HG03280 (cell line): Measurements from ENCODE around the gene TNS1.

Experiments used
- ATAC-seq: cut with Tn5 transposase; IDR thresholded peaks from one replicate; pipeline ENCODE4 v1.9.1; 2021; ENCODE audit warnings: mild to moderate bottlenecking, moderate library complexity; ENCODE audit not compliant: unreplicated experiment

Gene TNS1

DNA sequence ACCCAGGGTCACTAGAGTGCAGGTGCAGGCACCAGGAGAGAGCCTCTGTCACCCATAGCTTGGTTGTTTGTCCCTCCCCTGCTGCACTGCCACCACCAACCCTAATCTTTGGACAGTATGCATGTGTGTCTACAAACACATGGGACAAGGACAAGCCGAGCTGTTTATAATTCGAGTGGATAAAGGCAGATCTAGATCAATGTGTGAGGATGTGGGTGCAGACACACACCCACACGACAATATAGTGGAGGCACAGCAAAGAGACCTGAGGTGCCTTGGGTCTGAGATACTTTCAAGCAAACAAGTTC lies 199.2 kb downstream of the TNS1 start:
- ATAC-seq, result no peak

DNA sequence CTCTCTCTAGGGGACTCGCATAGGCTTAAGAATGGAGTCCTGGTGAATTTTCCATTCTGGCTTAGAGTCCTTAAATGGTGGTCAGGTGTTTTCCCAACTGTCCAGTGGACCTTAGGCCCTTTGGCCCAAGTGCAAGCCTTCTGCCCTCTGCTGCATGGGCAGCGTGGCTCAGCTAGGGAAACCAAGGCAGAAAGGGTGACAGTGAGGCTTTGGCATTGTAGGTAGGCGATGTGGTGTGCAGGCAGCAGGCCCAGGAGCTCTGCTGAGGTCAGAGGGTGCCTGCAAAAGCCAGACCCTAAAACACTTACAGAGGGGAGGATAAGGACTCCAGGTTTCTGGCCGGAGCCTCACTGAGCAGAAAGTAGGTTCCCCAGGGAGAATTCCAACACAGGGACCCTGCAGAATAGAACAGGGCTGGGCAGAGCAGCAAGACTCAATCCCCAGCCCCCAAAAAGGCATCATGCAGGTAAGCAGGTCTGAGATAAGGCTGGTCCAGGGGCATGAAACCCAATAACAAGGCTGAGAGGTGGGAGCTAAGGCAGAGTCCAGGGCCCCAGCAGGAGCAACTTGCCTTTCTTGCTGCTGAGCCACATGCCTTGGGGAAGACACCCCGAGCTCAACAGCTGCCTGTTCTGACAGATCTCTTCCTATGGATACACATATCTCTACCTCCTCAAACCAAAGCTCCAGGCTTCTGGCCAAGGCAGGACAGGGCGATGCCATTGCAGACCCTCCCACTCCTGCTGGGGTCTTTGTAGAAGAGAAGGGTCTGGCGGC lies 199.7 kb downstream of the TNS1 start:
- ATAC-seq, result no peak

DNA sequence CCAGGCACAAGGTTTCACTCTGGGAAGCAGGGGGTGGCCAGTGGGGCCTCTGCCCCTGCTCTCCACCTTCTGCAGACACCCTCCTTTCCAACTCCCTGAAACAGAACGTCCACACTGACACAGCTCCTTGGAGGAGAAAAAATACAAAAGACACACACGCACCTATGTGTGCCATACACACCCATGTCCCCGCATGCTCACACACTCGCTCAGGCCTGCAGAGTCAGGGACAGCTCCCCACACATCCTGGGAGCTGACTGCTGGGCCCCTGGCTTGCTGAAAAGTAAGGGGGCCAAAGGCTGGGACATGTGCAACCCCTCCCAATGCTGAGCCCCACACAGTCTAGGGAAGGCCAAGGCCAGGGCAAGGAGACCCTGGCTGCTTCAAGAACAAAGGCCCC lies 200.5 kb downstream of the TNS1 start:
- no peak for ATAC-seq

DNA sequence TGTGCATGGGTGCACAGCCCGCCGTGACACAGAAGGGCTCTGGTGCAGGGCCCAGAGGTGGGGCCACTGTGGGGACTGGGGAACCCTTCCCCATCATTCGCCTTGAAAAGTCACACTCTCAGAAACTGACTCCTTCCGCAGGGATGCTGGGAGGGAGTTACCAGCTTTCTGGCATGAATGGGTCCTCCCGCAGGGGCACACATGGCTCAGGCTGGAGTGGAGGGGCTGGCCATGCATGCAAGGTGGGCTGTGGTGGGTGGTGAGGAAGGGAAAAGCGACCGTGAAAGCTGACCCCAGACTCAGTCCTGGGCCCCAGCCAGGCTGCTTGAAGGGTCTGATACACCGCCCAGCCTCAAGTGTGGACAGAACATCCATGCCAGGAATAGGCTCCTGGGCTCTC lies 201.1 kb downstream of the TNS1 start:
- no peak for ATAC-seq

DNA sequence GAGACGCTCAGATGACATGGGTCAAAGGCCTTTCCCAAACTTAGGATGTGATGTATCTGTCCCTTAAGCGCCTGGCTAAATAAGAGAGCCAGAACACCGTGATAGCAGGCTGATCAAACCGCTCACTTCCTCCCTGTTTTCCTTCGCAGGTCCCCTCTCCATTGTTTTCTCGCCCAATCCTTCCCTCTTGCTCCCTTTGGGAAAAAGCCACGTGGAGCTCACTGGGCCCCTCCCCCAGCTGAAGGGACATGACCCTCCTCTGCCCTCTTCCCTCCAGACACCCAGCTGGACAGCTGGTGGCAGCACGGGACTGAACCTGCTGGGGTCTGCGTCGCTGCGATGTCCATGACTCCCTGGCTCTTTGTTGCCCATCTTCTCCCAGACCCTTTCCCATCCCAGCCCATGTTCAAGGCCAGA lies 201.7 kb downstream of the TNS1 start:
- ATAC-seq, result no peak

DNA sequence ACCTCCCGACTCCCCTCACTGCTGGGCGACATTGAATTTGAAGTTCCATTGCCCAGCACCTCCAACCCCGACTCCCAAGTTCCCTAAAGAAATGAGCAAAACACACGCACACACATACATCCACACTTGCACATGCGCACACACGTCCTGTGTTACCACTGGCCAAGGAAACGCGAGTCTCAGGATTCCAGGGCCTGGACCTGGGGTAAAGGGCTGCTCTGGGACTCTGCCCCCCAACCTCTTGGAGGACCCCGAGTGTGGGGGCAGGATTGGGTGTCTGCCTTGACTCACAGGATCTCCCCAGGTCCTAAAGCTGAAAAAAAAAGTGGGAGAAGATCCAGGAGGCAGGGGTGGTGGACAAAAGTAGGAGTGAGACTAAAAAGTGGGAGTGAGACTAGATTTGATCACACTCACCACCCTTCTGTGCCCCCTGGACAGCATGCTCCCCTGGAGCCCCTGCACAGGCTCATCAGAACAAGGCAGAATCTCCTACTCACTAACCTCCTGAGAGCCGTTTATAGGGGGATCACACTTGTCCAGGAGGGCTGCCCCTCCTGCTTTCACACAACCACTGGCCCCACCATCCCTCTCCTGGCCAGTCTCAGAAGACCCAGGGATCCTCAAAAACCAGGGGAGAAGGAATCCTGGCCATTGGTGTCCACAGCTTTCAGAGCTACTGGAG lies 202.2 kb downstream of the TNS1 start:
- no peak for ATAC-seq

DNA sequence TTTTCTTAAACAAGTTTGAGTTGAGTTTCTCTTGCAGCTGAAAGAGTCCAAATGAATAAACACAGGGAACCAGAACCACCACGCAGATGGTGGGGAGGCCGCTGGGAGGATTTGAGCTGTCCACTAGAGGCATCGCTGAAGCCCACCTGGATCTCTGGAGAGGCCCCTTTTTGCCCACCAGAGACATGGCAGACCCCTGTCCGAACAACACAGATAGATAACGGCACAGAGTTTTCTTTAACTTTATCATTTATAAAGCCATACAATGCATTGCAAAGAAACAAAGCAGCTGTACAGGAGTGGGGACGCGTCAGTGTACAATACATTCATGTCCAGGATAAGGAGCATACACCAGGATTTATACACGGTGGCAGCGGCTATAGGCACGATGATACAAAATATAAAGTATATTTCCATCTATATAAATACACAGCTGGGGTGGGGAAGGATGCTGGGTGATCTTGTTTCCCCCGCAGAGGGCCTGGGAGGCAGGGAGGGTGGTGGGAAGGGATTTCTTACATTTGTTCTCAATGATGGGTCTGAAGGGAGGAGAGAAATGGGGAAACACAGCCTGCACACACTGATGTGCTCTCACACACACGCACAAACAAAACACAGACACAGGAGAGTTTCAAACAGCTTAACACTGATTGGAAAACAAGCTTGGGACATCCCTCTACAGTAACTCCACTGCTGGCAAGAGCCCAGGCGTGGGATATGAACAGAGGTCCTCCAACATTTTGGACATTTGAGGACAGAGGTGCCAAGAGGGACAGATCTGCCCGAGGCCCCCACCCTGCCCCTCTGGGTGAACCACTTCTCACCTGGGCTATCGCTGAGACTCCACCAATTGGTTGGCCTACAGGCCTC lies 203.0 kb downstream of the TNS1 start:
- ATAC-seq, result no peak

DNA sequence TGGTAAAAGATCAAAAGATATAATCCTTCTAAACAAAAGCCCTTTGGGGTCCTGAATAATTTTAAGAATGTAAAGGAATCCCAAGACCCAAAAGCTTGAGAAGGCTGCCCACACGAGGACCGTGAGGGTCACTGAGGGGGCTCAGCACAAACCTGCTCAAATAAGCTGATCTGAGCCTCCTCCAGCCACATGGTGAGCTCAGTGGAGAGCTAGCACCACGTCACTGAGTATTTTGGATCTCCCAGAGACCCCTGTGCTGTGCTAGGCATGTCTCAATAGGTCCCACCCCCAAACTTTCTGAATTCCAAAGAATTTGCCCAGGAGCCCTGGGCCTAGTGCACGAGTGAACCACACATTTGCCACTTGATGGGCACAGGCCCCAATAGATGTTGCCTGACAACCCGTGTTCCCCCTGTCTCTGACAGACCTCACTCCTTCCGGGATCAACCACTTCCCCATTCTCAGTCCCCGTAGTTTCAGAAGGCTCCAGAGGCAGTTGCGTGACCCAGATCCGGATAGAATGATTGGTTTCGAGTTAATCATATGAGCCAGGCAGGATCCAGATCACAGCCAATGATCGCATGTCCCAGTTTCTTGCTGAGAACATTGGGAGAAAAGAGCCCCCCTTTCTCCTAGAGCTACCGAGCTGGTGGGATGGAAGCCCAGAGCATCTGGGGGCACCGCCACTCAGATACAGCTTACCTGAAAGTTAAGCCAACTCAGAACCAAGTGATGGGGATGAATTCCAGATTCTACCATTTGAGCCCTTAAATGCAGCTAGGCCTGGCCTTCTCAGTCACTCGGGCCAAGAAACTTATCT lies 203.8 kb downstream of the TNS1 start:
- no peak for ATAC-seq

DNA sequence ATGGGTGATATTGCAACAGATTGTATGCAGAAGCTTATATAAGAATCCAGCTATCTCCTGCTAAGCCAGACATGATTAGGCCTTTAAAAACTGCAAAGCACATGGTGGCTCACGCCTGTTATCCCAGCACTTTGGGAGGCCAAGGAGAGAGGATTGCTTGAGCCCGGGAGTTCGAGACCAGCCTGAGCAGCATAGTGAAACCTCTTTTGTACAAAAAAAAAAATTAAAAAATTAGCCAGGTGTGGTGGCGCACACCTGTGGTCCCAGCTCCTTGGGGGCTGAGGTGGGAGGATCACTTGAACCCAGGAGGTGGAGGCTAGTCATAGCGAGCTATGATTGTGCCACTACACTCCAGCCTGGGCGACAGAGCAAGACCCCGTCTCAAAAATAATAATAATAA lies 204.6 kb downstream of the TNS1 start:
- ATAC-seq, result no peak

DNA sequence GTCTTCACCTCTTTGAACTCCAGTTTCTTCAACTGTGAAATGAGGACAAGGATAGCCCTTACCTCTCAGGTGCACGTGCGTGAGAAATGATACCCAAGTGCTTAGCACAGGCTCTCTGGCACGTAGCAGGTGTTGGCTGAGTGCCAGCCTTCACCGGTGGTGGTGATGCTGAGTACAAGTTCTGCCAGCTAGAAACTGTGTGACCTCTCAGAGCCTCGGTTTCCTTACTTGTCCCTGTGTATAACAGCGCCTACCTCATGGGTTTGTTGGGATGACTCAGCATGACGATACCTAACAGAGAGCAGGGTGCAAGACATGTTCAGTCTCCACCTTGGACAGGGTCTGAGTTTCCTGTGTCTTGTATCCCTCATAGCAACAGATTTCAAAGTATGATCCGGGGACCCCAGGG lies 205.1 kb downstream of the TNS1 start:
- no peak for ATAC-seq

DNA sequence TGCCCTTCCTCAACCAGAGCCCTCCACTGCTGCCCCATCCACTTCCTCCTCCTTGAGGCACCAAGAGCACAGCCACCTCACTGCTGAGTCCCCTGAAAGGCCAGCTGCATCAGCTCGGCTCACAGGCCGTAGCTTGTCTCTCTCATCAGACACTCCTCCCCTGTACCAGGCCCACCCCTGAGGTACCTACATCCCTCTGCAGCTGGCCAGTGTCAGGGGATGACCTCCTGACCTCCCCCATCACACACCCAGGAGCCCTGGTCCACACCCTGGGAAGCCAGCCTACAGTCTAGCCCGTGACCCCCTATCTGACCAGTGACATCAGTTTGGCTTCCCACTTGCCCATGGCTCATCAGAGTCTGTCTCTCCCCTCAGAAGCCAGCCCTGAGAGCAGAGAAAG lies 205.6 kb downstream of the TNS1 start:
- no peak for ATAC-seq

DNA sequence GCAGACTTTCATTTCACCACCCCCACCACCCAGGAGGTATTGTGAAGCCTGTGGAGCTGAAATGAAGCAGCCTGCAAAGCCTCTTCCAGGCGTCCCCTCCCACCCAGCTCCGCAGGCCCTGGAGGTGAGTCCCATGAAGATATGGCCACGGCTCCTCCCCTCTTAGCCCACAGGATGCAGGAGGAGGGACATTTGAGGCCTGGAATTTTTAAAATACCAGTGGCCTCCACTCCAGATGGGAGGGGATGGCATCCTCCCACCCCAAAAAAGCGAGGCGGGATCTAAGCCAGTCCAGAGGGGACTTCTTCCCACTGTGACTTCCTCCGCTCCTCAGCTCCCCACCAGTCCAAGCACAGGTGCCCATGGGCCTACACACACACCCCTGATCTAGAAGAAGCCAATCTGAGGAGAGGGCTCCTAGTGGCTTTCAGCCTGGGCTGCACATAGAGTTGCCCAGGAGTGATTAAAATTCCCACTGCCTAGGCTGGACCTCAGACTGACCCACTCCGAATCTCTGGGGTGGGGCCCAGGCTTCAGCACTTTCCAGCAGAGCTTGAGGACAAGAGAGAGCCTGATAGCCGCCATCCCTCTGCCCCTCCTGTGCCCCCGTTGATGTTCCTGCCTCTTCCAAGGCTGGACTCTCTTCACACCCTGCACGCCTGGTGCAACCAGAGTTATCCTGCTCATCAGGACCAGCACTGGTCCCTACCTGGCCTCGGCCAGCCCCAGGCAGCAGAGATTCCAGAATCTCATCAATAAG lies 206.9 kb downstream of the TNS1 start:
- ATAC-seq, result no peak

DNA sequence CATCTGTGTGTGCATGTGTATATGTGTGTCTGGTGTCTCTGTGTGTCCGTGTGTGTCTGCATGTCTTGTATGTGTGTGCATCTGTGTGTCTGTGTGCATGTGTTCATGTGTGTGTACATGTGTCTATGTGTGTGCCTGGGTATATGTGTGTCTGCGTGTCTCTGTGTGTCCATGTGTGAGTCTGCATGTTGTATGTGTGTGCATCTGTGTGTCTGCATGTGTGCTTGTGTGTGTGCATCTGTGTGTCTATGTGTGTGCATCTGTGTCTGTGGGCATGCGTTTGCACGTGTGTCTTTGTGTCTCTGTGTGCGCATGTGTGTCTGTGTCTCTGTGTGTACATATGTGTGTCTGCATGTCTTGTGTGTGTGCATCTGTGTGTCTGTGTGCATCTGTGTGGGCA lies 207.7 kb downstream of the TNS1 start:
- no peak for ATAC-seq

DNA sequence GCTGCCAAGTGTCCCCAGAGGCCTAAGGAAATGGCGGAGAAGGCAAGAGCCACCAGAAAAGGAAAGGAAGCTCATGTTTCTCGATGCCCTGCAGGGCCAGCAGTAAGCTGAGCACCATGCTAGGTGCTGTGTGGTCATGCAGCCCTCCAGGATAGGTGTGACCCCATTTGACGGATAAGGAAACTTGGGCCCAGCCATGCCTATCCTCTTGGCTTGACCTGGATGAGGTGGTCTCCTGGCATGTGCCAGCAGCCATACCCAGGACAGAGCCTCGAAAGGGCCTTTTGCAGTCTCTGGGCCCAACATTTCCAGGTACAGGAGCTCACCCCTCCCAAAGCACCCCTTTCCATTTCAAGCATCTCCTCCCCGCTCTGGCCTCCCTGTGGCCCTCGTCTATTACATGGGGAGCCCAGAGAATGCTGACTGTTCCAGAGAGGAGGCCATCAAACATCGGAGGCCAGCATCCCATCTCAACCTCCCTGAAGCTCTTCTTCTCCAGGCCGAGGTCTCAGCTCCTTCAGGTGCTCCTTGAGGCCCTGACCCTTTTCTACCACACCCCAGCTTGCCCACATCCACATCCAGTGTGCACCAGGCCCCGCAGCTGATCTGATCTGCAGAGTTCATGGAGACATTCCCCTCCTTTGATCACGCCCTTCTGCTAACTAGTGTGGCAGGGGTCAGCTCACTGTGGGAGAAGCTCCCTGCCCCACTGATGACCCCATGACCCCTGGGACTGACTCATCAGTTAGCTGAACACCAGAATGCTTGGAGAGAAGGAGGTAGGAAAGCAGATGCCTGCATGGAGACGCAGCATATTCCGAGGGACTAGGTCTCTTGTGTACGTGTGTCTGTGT lies 208.4 kb downstream of the TNS1 start:
- no peak for ATAC-seq

DNA sequence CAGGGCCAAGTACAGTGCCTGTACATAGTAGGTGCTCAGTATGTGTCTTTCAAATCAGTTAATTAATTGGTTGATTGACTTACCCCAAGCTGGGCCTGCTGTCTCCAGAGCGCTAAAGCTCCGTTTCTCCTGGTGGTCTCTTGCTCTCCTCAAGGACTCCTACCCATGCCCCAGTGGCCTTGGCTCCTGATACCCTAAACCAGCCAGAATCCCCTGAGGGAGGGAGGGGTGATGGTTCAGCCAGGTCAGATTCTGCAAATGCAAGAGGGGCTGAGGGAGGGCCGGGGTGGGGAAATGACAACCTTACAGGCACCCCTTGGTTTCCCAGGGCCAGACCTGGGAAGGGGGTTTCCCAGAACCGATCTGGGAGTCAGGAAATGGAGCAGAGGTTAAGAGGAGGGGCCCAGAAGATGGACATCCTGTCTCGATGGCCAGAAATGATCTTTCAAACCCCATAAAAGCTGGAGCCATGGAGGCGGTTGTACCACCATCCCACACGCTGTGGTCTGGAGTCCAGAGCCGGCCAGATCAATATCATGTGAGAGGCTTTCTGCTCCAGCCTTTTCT lies 209.1 kb downstream of the TNS1 start:
- no peak for ATAC-seq

DNA sequence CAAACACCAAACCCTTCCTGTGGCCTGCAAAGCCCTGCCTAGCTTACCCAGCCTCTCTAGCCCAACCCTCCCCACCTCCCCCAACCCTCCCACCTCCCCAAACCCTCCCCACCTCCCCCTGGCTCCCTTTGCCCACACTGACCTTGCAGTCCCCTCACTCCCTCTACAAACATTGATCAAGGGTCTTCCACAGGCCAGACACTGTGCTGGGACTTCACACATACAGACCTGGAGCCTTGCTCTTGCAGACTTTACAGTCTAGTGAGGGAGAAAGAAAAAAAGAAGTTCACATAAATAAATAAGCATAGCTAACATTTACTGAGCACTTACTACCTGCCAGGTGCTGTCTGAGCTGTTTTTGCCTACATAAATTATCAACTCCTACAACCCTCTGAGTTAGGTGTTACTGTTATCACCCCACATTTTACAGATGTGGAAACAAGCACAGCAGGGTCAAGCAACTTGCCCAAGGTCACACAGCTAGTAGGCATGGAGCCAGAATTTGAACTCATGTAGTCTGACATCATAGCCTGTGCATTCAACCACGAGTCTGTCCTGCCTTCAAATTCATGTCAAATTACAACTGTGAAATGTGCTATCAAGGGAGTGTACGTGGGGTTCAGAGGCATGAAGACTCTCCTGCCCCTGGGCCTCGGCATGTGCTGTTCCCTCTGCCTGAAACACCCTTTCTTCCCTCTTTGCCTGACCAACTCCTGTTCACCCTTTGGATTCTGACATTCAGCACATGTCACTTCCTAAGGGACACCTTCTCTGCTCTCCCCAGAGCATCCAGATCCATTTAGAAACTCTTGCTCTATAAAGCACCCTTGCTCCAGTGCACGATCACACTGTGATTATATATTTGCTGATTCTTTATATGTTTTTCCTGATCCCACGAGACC lies 209.9 kb downstream of the TNS1 start:
- no peak for ATAC-seq

DNA sequence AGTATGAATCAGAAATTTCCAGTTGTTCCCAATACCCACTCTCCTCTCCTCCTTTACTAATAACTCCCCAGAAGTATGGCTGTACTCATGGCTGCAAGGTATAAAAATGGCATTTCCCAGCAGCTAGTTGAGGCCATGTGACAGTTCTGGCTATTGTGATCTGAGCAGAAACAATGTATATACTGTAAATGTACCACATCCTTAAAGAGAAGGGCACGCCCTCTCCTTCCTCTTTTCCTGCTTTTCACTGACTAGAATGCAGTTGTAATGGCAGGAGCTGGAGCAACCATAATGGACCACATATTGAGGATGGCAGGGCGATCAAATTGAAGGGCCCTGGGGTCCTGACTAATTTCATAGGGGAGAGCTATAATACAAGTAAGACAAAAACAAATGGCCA lies 211.2 kb downstream of the TNS1 start:
- ATAC-seq, result no peak
